Stimulated activated CD8-positive, alpha-beta memory T cell treated with anti-CD3 and anti-CD28 coated beads, Interleukin-12 subunit alpha, Interleukin-12 subunit beta, amount 100 ng/mL, for 24 hours (primary cell): ENCODE data around the gene STX4.

ENCODE experiments used
- DNase-seq: peaks from one replicate; pipeline ENCODE4 v3.0.0-alpha.2; 2020; ENCODE audit errors: extremely low read depth

The STX4 gene

GRCh38 chr16:31032736-31033708 lies at the start of gene STX4:
STX4 (plus strand) TSS chr16:31033558; CDS start chr16:31033806, 248 bp downstream.
- DNase-seq: peak; percentile 93

GRCh38 chr16:30983898-30984610 lies 49.3 kb upstream of the STX4 start:
- no peak for DNase-seq

- peak; percentile 50 for DNase-seq
Measured at GRCh38 chr16:30984669-30985400, 48.5 kb upstream of the STX4 start, which contains the start of gene HSD3B7. HSD3B7 (plus strand) TSS chr16:30985207; CDS start chr16:30985659, 452 bp downstream.

- no peak for DNase-seq
Measured at GRCh38 chr16:30985401-30986128, 47.8 kb upstream of the STX4 start.

DNA sequence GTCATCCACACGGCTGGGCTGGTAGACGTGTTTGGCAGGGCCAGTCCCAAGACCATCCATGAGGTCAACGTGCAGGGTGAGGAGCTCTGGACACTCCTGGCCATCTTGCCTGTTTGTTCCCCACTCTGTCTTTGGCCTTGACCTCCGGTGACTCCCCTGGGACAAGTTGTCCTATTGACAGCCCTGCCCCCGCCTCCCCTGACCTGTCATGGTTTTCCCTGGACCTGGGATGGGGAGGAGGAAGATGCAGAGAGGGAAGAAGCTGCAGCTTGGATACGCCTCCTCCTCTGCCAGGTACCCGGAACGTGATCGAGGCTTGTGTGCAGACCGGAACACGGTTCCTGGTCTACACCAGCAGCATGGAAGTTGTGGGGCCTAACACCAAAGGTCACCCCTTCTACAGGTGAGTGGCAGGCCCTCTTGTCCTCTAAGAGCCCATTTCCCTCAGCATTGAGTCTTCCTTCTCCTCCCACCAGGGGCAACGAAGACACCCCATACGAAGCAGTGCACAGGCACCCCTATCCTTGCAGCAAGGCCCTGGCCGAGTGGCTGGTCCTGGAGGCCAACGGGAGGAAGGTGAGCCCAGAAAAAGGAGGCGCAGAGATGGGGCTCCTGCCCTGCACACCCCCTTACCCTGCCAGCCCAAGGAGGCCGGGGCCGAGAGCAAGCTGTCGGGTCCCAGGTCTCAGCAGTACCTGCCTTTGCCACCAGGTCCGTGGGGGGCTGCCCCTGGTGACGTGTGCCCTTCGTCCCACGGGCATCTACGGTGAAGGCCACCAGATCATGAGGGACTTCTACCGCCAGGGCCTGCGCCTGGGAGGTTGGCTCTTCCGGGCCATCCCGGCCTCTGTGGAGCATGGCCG lies 47.0 kb upstream of the STX4 start:
- no peak for DNase-seq

DNA sequence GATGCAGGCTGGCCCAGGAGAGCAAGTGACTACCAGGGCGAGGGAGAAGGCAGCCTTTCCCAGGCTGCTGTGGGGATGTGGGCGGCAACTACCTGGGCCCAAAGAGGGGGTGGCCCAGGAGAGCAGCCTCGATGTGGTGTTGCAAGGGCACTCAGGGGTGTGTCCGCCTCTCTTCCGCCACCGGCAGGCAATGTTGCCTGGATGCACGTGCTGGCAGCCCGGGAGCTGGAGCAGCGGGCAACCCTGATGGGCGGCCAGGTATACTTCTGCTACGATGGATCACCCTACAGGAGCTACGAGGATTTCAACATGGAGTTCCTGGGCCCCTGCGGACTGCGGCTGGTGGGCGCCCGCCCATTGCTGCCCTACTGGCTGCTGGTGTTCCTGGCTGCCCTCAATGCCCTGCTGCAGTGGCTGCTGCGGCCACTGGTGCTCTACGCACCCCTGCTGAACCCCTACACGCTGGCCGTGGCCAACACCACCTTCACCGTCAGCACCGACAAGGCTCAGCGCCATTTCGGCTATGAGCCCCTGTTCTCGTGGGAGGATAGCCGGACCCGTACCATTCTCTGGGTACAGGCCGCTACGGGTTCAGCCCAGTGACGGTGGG lies 45.7 kb upstream of the STX4 start:
- no peak for DNase-seq

- no peak for DNase-seq
Measured at GRCh38 chr16:30989469-30990047, 43.8 kb upstream of the STX4 start.

GRCh38 chr16:30990105-30990504 lies 43.3 kb upstream of the STX4 start:
- no peak for DNase-seq

GRCh38 chr16:30991052-30991451 lies 42.3 kb upstream of the STX4 start:
- no peak for DNase-seq

GRCh38 chr16:30992276-30992780 lies 41.0 kb upstream of the STX4 start:
- no peak for DNase-seq

DNA sequence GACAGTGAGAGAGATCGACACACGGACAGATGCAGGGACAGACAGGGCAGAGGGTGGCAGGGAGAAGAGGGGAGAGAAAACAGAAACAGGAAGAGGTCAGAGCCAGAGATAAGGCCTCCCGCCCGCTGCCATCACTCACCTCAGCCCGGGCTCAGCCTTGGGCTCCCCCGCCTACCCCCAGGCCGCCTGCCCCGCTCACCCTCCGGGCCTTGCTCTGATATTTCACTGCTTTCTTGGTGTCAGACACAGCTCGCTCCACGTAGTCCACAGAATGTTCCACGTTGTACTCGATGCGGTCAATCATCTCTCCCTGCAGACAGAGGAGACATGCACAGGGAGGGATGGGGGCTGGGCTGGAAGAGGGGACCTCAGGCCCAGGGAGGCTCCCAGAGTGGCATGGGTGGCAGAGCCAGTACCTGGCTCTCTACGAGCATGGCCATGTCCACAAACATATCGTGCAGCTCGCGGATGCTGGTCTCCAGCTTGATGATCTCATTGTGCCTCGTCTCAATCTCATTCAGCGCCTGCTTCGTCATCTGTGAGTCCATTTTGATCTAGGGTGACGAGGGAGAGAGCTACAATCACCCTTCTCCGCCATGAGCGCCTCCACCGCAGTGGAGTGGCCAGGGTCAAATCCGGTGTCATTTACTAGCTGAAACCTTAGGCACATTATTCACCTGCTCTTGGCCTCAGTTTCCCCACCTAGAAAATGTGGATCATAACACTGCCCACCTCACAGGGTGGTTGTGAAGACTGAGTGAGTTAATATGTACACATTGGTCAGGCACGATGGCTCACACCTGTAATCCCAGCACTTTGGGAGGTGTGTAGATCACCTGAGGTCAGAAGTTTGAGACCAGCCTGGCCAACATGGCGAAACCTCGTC lies 40.2 kb upstream of the STX4 start:
- DNase-seq: no peak

DNA sequence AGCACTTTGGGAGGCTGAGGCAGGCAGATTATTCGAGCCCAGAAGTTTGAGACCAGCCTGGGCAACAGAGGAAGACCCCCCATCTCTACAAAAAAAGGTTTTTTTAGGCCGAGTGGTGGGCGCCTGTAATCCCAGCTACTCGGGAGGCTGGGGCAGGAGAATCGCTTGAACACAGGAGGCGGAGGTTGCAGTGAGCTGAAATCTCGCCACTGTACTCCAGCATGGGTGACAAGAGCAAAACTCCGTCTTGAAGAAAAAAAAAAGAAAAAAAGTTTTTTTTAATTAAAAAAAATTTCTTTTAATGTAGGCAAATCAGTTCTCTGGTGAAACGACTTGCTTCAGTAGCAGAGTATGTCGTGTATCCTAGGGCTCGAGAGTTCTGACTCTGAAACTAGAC lies 37.4 kb upstream of the STX4 start:
- no peak for DNase-seq

GRCh38 chr16:30996324-30996984 lies 36.9 kb upstream of the STX4 start:
- DNase-seq: no peak

DNA sequence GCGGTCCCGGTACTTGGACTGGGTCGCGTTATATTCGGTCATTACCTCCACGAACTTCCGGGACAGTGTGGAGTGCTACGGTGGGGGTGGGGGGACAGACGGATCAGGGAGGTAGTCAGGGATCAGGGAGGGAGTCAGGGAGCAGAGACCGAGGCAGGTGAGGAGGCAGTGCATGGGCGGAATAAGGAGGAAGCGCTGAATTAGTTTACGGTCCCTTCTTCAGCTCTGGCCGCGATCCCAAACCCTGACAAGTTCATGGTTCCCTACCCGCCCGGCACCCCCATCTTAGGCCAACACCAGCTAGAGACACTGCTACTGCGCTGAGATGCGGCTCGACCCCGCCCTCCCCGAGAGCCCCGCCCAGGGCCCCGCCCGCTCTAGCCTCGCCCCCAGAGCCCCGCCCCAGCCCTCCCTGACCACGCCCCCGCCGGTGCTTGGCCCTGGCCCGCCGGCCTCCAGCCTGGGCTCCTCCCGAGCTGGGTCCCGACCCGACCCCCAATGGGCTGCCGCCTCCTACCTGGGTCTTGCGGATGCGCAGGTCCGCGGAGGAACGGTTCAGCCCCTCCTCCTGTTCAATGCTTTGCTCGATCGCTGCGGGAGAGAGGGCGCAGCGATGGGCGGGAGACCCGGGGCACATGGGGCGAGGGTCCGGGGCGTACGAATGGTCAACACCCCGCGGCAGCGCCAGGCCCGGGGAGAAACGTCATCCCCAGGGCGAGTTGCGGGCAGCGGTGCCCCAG lies 36.2 kb upstream of the STX4 start:
- DNase-seq: peak; percentile 53

GRCh38 chr16:30997725-30998711 lies 35.3 kb upstream of the STX4 start:
- no peak for DNase-seq
